Neuronal stem cell (in vitro differentiated cells): Measurements from ENCODE around the gene CAPG.
A peak's percentile ranks its signal among the peaks of the same experiment; 100 is the strongest.

Source experiments
- DNase-seq: peaks from one replicate; pipeline ENCODE4 v3.0.0-alpha.2; 2013; ENCODE audit warnings: low spot score
- H2AFZ ChIP-seq: one replicate; pipeline ENCODE4 v1.6.1; 2013; ENCODE audit warnings: mild to moderate bottlenecking, low read length, inconsistent platforms
- H2AK5ac ChIP-seq: 2 replicates; pipeline ENCODE4 v1.6.1; 2013; ENCODE audit warnings: low read depth, mild to moderate bottlenecking, inconsistent platforms, low read length, moderate library complexity, mixed read lengths
- H2BK120ac ChIP-seq: 2 replicates; pipeline ENCODE4 v1.6.1; 2013; ENCODE audit warnings: low read depth, mild to moderate bottlenecking, inconsistent platforms, low read length, moderate library complexity, mixed read lengths
- H2BK12ac ChIP-seq: one replicate; pipeline ENCODE4 v1.6.1; 2013; ENCODE audit warnings: low read length, inconsistent platforms
- H2BK15ac ChIP-seq: 2 replicates; pipeline ENCODE4 v1.6.1; 2013; ENCODE audit warnings: mild to moderate bottlenecking, low read length, inconsistent platforms, mixed read lengths
- H2BK5ac ChIP-seq: one replicate; pipeline ENCODE4 v1.6.1; 2013; ENCODE audit warnings: inconsistent platforms, mild to moderate bottlenecking, low read length, moderate library complexity
- H3K14ac ChIP-seq: one replicate; pipeline ENCODE4 v1.6.1; 2013; ENCODE audit warnings: low read length, inconsistent platforms
- H3K18ac ChIP-seq: 2 replicates; pipeline ENCODE4 v1.6.1; 2013; ENCODE audit warnings: low read length, inconsistent platforms
- H3K23ac ChIP-seq: 2 replicates; pipeline ENCODE4 v1.6.1; 2013; ENCODE audit warnings: low read depth, mild to moderate bottlenecking, mixed read lengths, low read length, inconsistent platforms; ENCODE audit not compliant: poor library complexity
- H3K27ac ChIP-seq: replicated peaks from 3 replicates; pipeline ENCODE4 v1.5.1; 2013; ENCODE audit warnings: low read length, inconsistent platforms
- H3K27me3 ChIP-seq, 3 experiments: 2 replicates each; pipeline ENCODE4 v1.6.1; 2013; ENCODE audit warnings: low read length in 3 of 3, mild to moderate bottlenecking in 2 of 3, inconsistent platforms in 1 of 3, low read depth in 1 of 3, mixed read lengths in 1 of 3, moderate library complexity in 1 of 3; ENCODE audit not compliant: control insufficient read depth in 3 of 3, insufficient read depth in 3 of 3
- H3K36me3 ChIP-seq, 2 donors: replicated peaks in 1 of 2; 2 replicates each; pipeline ENCODE4 v1.6.1; 2013; ENCODE audit warnings: low read length in 2 of 2; ENCODE audit not compliant: control insufficient read depth in 2 of 2, insufficient read depth in 2 of 2
- H3K4ac ChIP-seq: 2 replicates; pipeline ENCODE4 v1.6.1; 2013; ENCODE audit warnings: inconsistent platforms, mild to moderate bottlenecking, low read length, moderate library complexity
- H3K4me1 ChIP-seq, 2 donors: 1 replicate in 1 of 2; 2 replicates in 1 of 2; pipeline ENCODE4 v1.6.1; 2013; ENCODE audit warnings: low read length in 2 of 2, low read depth in 1 of 2; ENCODE audit not compliant: control insufficient read depth in 2 of 2, insufficient read depth in 1 of 2
- H3K4me2 ChIP-seq: one replicate; pipeline ENCODE4 v1.6.1; 2013; ENCODE audit warnings: mild to moderate bottlenecking, low read length, inconsistent platforms; ENCODE audit not compliant: insufficient read depth, poor library complexity, severe bottlenecking
- H3K4me3 ChIP-seq, 2 donors: 2 replicates each; pipeline ENCODE4 v1.5.1; 2013; ENCODE audit warnings: low read length in 2 of 2, mild to moderate bottlenecking in 2 of 2, inconsistent platforms in 1 of 2, moderate library complexity in 1 of 2
- H3K79me1 ChIP-seq: one replicate; pipeline ENCODE4 v1.6.1; 2013; ENCODE audit warnings: low read depth, mild to moderate bottlenecking, inconsistent platforms, low read length, moderate library complexity
- H3K9ac ChIP-seq: one replicate; pipeline ENCODE4 v1.6.1; 2013; ENCODE audit warnings: mild to moderate bottlenecking, low read depth, low read length, inconsistent platforms; ENCODE audit not compliant: poor library complexity
- H3K9me3 ChIP-seq, 2 donors: replicated peaks in 1 of 2; 2 replicates each; pipeline versions ENCODE3 to v1.6.1; 2013; ENCODE audit warnings: low read length in 2 of 2, mild to moderate bottlenecking in 2 of 2, inconsistent platforms in 1 of 2, low read depth in 1 of 2, mixed read lengths in 1 of 2, moderate library complexity in 1 of 2; ENCODE audit not compliant: control insufficient read depth in 2 of 2, insufficient read depth in 1 of 2
- H4K8ac ChIP-seq: one replicate; pipeline ENCODE4 v1.6.1; 2013; ENCODE audit warnings: low read depth, mild to moderate bottlenecking, inconsistent platforms, low read length, moderate library complexity
- H4K91ac ChIP-seq: one replicate; pipeline ENCODE4 v1.6.1; 2013; ENCODE audit warnings: low read length, low read depth, mild to moderate bottlenecking, inconsistent platforms; ENCODE audit not compliant: poor library complexity
- WGBS, 2 donors: extraction: QIAGEN DNeasy Blood & Tissue Kit; methylation state at CpG; one replicate each; pipeline ENCODE4 v1.1.7; 2013; ENCODE audit warnings: missing lambda C conversion rate in 2 of 2, mixed read lengths in 1 of 2; ENCODE audit not compliant: insufficient read length in 2 of 2, insufficient replicate concordance in 1 of 2; ENCODE audit errors: extremely low coverage in 2 of 2; 5-methylcytosine and 5-hydroxymethylcytosine counted together

CAPG gene

GRCh38 chr2:85410584-85411404, 628 bp upstream of the CAPG start:
- Histone ChIP-seq H2BK5ac (no peak overlapping the region), H2AFZ (no peak overlapping the region), H3K4ac (no peak overlapping the region), H2AK5ac (no peak overlapping the region), H2BK15ac (no peak overlapping the region), H3K4me3 (peak overlapping the region in 1 of 2 donors; percentile 54), H3K36me3 (no peaks in the 10 kb centered on the region), H2BK12ac (no peak overlapping the region), H4K8ac (no peak overlapping the region), H3K27me3 (peaks cover 0 to 32% (median 11%) of the 10 kb centered on the region in 3 experiments), H3K4me1 (peaks cover 0 to 2% of the 10 kb centered on the region in 2 donors), H3K14ac (peak overlapping the region; percentile 64), H3K79me1 (no peaks in the 10 kb centered on the region), H2BK120ac (no peak overlapping the region), H3K9me3 (peaks cover 0 to 2% of the 10 kb centered on the region in 2 donors), H3K18ac (peak overlapping the region; percentile 21), H3K23ac (no peak overlapping the region), H3K27ac (no peak overlapping the region), H4K91ac (no peak overlapping the region), H3K4me2 (no peak overlapping the region), H3K9ac (no peak overlapping the region)
- WGBS, 2 donors: no CpG with 5 or more reads among the region's 13 CpGs
- DNase-seq: no peak

- Histone ChIP-seq H2BK120ac (no peak overlapping the region), H3K23ac (no peak overlapping the region), H3K18ac (no peak overlapping the region), H3K27ac (no peak overlapping the region), H2AK5ac (no peak overlapping the region), H4K91ac (no peak overlapping the region), H3K4me2 (no peak overlapping the region), H3K27me3 (peaks cover 0 to 2% (median 0%) of the 10 kb centered on the region in 3 experiments), H2BK15ac (no peak overlapping the region), H4K8ac (no peak overlapping the region), H2BK5ac (no peak overlapping the region), H2BK12ac (no peak overlapping the region), H3K4me3 (no peak overlapping the region), H3K36me3 (no peaks in the 10 kb centered on the region), H3K14ac (no peak overlapping the region), H3K9me3 (peaks cover 0 to 2% of the 10 kb centered on the region in 2 donors), H3K4ac (no peak overlapping the region), H3K4me1 (peaks cover 0 to 4% of the 10 kb centered on the region in 2 donors), H3K9ac (no peak overlapping the region), H2AFZ (peak overlapping the region; percentile 69), H3K79me1 (no peaks in the 10 kb centered on the region)
- no peak for DNase-seq
- WGBS, 2 donors: no CpG with 5 or more reads among the region's 15 CpGs
These were observed 4.7 kb downstream of the CAPG start for GRCh38 chr2:85405201-85406059.

GRCh38 chr2:85401844-85402243, 8.3 kb downstream of the CAPG start:
- Histone ChIP-seq H3K14ac (no peak overlapping the region), H3K23ac (no peak overlapping the region), H3K4ac (no peak overlapping the region), H3K36me3 (no peaks in the 10 kb centered on the region), H2BK5ac (no peak overlapping the region), H3K4me1 (peaks cover 0 to 4% of the 10 kb centered on the region in 2 donors), H2BK12ac (no peak overlapping the region), H4K8ac (no peak overlapping the region), H3K9me3 (no peaks in the 10 kb centered on the region), H3K18ac (no peak overlapping the region), H2AK5ac (no peak overlapping the region), H4K91ac (no peak overlapping the region), H3K27me3 (peaks cover 0 to 2% (median 0%) of the 10 kb centered on the region in 3 experiments), H3K4me2 (no peak overlapping the region), H2AFZ (peak overlapping the region; percentile 35), H2BK120ac (no peak overlapping the region), H2BK15ac (no peak overlapping the region), H3K27ac (no peak overlapping the region), H3K79me1 (peaks cover 2% of the 10 kb centered on the region), H3K4me3 (no peak overlapping the region), H3K9ac (no peak overlapping the region)
- no CpG with 5 or more reads among the region's 8 CpGs for WGBS, 2 donors
- DNase-seq: no peak

GRCh38 chr2:85401464-85401805, 8.7 kb downstream of the CAPG start:
- no peaks in the 10 kb centered on the region for H3K36me3 ChIP-seq
- no peak overlapping the region for H3K14ac ChIP-seq
- H3K4ac ChIP-seq: peak overlapping the region; percentile 37

More at GRCh38 chr2:85401464-85401805, 8.7 kb downstream of the CAPG start:
- Histone ChIP-seq H2BK15ac (no peak overlapping the region), H3K9ac (no peak overlapping the region), H2AFZ (no peak overlapping the region), H3K79me1 (peaks cover 2% of the 10 kb centered on the region), H3K4me2 (no peak overlapping the region), H2BK120ac (no peak overlapping the region), H3K27me3 (peaks cover 0 to 2% (median 0%) of the 10 kb centered on the region in 3 experiments), H2AK5ac (no peak overlapping the region), H2BK5ac (peak overlapping the region; percentile 24), H3K4me3 (no peak overlapping the region), H3K27ac (no peak overlapping the region), H2BK12ac (no peak overlapping the region), H3K23ac (no peak overlapping the region), H3K18ac (no peak overlapping the region), H3K9me3 (no peaks in the 10 kb centered on the region), H4K8ac (no peak overlapping the region), H4K91ac (no peak overlapping the region), H3K4me1 (peaks cover 0 to 4% of the 10 kb centered on the region in 2 donors)
- DNase-seq: no peak
- no CpG with 5 or more reads among the region's 7 CpGs for WGBS, 2 donors
